Ishikawa (cell line): ENCODE measurements around the gene CFAP46.
A peak's percentile ranks its signal among the peaks of the same experiment; 100 is the strongest.

Source experiments
- CEBPB ChIP-seq: IDR thresholded peaks from 2 replicates; pipeline ENCODE4 v1.6.1; 2012
- CREB1 ChIP-seq: IDR thresholded peaks from 2 replicates; pipeline ENCODE4 v1.6.1; 2012; ENCODE audit warnings: low read depth
- EGR1 ChIP-seq: IDR thresholded peaks from 2 replicates; pipeline ENCODE4 v1.6.1; 2012
- EP300 ChIP-seq: IDR thresholded peaks from 2 replicates; pipeline ENCODE4 v1.6.1; 2012; ENCODE audit warnings: borderline replicate concordance
- FOXM1 ChIP-seq: IDR thresholded peaks from 2 replicates; pipeline ENCODE4 v1.6.1; 2012; ENCODE audit warnings: low read depth, borderline replicate concordance
- MAX ChIP-seq: IDR thresholded peaks from 2 replicates; pipeline ENCODE4 v1.6.1; 2012
- NFIC ChIP-seq: IDR thresholded peaks from 2 replicates; pipeline ENCODE4 v1.6.1; 2012
- RAD21 ChIP-seq: IDR thresholded peaks from 2 replicates; pipeline ENCODE4 v1.6.1; 2012; ENCODE audit warnings: low read depth
- REST ChIP-seq: IDR thresholded peaks from 2 replicates; pipeline ENCODE4 v1.6.1; 2012; ENCODE audit warnings: low read depth, mild to moderate bottlenecking
- TAF1 ChIP-seq: IDR thresholded peaks from 2 replicates; pipeline ENCODE4 v1.6.1; 2012; ENCODE audit warnings: low read depth, mild to moderate bottlenecking
- TCF12 ChIP-seq: IDR thresholded peaks from 2 replicates; pipeline ENCODE4 v1.6.1; 2012; ENCODE audit warnings: low read depth
- TEAD4 ChIP-seq: IDR thresholded peaks from 2 replicates; pipeline ENCODE4 v1.6.1; 2012
- USF1 ChIP-seq: IDR thresholded peaks from 2 replicates; pipeline ENCODE4 v1.6.1; 2012
- YY1 ChIP-seq: IDR thresholded peaks from 2 replicates; pipeline ENCODE4 v1.6.1; 2012; ENCODE audit warnings: low read depth
- ZBTB7A ChIP-seq: IDR thresholded peaks from 2 replicates; pipeline ENCODE4 v1.6.1; 2012; ENCODE audit warnings: low read depth

The CFAP46 gene

GRCh38 chr10:132915411-132915810 lies 27.0 kb downstream of the CFAP46 start:
- TF ChIP-seq CEBPB (no peak), TAF1 (no peak), USF1 (no peak), YY1 (no peak), CREB1 (no peak), TCF12 (no peak), ZBTB7A (no peak), FOXM1 (no peak), TEAD4 (no peak), RAD21 (no peak), REST (no peak), EP300 (no peak), EGR1 (no peak), NFIC (no peak), MAX (no peak)

GRCh38 chr10:132914732-132915131 lies 27.6 kb downstream of the CFAP46 start:
- TF ChIP-seq FOXM1 (no peak), MAX (0 out of 2 replicates have a peak, but pooled peaks have one; percentile 10)

- TF ChIP-seq CREB1 (no peak), EGR1 (no peak), USF1 (no peak), TEAD4 (no peak), ZBTB7A (no peak), TAF1 (no peak), CEBPB (no peak), TCF12 (no peak), REST (no peak), RAD21 (no peak), YY1 (no peak), NFIC (no peak), MAX (no peak), EP300 (no peak), FOXM1 (no peak)
These were observed 28.7 kb downstream of the CFAP46 start for GRCh38 chr10:132913559-132914115.

- TF ChIP-seq CEBPB (no peak), TEAD4 (peak; percentile 96), REST (no peak), EGR1 (no peak), MAX (peak; percentile 95), NFIC (no peak)
These were observed 29.4 kb downstream of the CFAP46 start for GRCh38 chr10:132912713-132913558.
